Mesendoderm (in vitro differentiated cells): Measurements from ENCODE around the gene TGFBR3L.

ENCODE experiments used
- DNase-seq: peaks from one replicate; pipeline ENCODE4 v3.0.0; 2013
- H2AK5ac ChIP-seq: 2 replicates; pipeline ENCODE4 v1.6.1; 2013; ENCODE audit warnings: low read length, inconsistent platforms
- H2BK120ac ChIP-seq: 2 replicates; pipeline ENCODE4 v1.6.1; 2013; ENCODE audit warnings: low read depth, mild to moderate bottlenecking, low read length, moderate library complexity, mixed read lengths
- H2BK15ac ChIP-seq: replicated peaks from 2 replicates; pipeline ENCODE4 v1.6.1; 2013; ENCODE audit warnings: low read depth, mild to moderate bottlenecking, moderate library complexity
- H2BK5ac ChIP-seq: 2 replicates; pipeline ENCODE4 v1.6.1; 2013; ENCODE audit warnings: low read length, inconsistent platforms
- H3K18ac ChIP-seq: 2 replicates; pipeline ENCODE4 v1.6.1; 2013; ENCODE audit warnings: mild to moderate bottlenecking, low read length, mixed read lengths
- H3K23ac ChIP-seq: one replicate; pipeline ENCODE4 v1.6.1; 2013; ENCODE audit warnings: low read length
- H3K27ac ChIP-seq: 2 replicates; pipeline ENCODE4 v1.5.1; 2013; ENCODE audit warnings: low read depth, mild to moderate bottlenecking, inconsistent platforms, low read length, moderate library complexity
- H3K27me3 ChIP-seq: 2 replicates; pipeline ENCODE4 v1.6.1; 2013; ENCODE audit warnings: low read length, control low read depth, mild to moderate bottlenecking, inconsistent platforms; ENCODE audit not compliant: insufficient read depth, poor library complexity
- H3K36me3 ChIP-seq: 2 replicates; pipeline ENCODE4 v1.6.1; 2013; ENCODE audit warnings: low read length, inconsistent platforms; ENCODE audit not compliant: control insufficient read depth, insufficient read depth
- H3K4ac ChIP-seq: one replicate; pipeline ENCODE4 v1.6.1; 2013; ENCODE audit warnings: low read depth, mild to moderate bottlenecking, low read length, moderate library complexity
- H3K4me1 ChIP-seq: 2 replicates; pipeline ENCODE4 v1.6.1; 2013; ENCODE audit warnings: low read depth, low read length, inconsistent platforms; ENCODE audit not compliant: control insufficient read depth
- H3K4me2 ChIP-seq: 2 replicates; pipeline ENCODE4 v1.6.1; 2013; ENCODE audit warnings: low read length
- H3K4me3 ChIP-seq: 2 replicates; pipeline ENCODE4 v1.5.1; 2013; ENCODE audit warnings: mild to moderate bottlenecking, low read length
- H3K56ac ChIP-seq: one replicate; pipeline ENCODE4 v1.6.1; 2013; ENCODE audit warnings: low read length
- H3K79me1 ChIP-seq: 2 replicates; pipeline ENCODE4 v1.6.1; 2013; ENCODE audit warnings: low read length, inconsistent platforms
- H3K79me2 ChIP-seq: 2 replicates; pipeline ENCODE4 v1.6.1; 2013; ENCODE audit warnings: mild to moderate bottlenecking, low read length; ENCODE audit not compliant: control insufficient read depth, insufficient read depth
- H3K9ac ChIP-seq: 2 replicates; pipeline ENCODE4 v1.6.1; 2013; ENCODE audit warnings: low read length, inconsistent platforms
- H4K5ac ChIP-seq: one replicate; pipeline ENCODE4 v1.6.1; 2013; ENCODE audit warnings: low read length
- H4K8ac ChIP-seq: one replicate; pipeline ENCODE4 v1.6.1; 2013; ENCODE audit warnings: low read depth, mild to moderate bottlenecking, control low read depth, low read length, moderate library complexity
- WGBS: extraction: QIAGEN DNeasy Blood & Tissue Kit; methylation state at CpG from one replicate; pipeline ENCODE4 v1.1.7; 2013; ENCODE audit warnings: low lambda C conversion rate, missing lambda C conversion rate; ENCODE audit not compliant: insufficient coverage; ENCODE audit errors: extremely low coverage; 5-methylcytosine and 5-hydroxymethylcytosine counted together

TGFBR3L gene

GRCh38 chr19:7919610-7920518 is 5.2 kb downstream of the TGFBR3L start, which contains the start of gene SNAPC2:
SNAPC2 (plus strand) TSS chr19:7920338; CDS start chr19:7920367, 29 bp downstream.
- Histone ChIP-seq H3K4me3 (peak within 1 kb of the TSS; percentile 84), H3K27ac (peak within 1 kb of the TSS; percentile 90), H2AK5ac (no peak within 1 kb of the TSS), H3K23ac (no peak within 1 kb of the TSS), H3K79me1 (no peaks in the 10 kb centered on the region), H3K4me1 (peaks cover 2% of the 10 kb centered on the region), H2BK120ac (no peak within 1 kb of the TSS), H4K8ac (no peak within 1 kb of the TSS), H3K27me3 (peaks cover 19% of the 10 kb centered on the region), H4K5ac (no peak within 1 kb of the TSS), H3K56ac (peak within 1 kb of the TSS; percentile 95), H2BK5ac (no peak within 1 kb of the TSS), H3K36me3 (no peaks in the 10 kb centered on the region), H3K4me2 (peak within 1 kb of the TSS; percentile 72), H3K4ac (peak within 1 kb of the TSS; percentile 44), H3K18ac (peak within 1 kb of the TSS; percentile 44), H3K9ac (peak within 1 kb of the TSS; percentile 91), H2BK15ac (no peak within 1 kb of the TSS), H3K79me2 (no peaks in the 10 kb centered on the region)
- WGBS, result no CpG with 5 or more reads among the region's 62 CpGs
- DNase-seq, result peak; percentile 96

- H3K4ac ChIP-seq, result peak overlapping the region; percentile 44
- H4K8ac ChIP-seq, result no peak overlapping the region
- peaks cover 2% of the 10 kb centered on the region for H3K4me1 ChIP-seq
- H2BK5ac ChIP-seq, result no peak overlapping the region
- H3K4me3 ChIP-seq, result peak overlapping the region; percentile 84
- H3K79me1 ChIP-seq, result no peaks in the 10 kb centered on the region
- H3K27ac ChIP-seq, result peak overlapping the region; percentile 90
- peak overlapping the region; percentile 95 for H3K56ac ChIP-seq
- H3K27me3 ChIP-seq, result peaks cover 15% of the 10 kb centered on the region
- H4K5ac ChIP-seq, result no peak overlapping the region
- H2BK120ac ChIP-seq, result no peak overlapping the region
- H2AK5ac ChIP-seq, result no peak overlapping the region
- peak; percentile 95 for DNase-seq
- H3K23ac ChIP-seq, result no peak overlapping the region
- H2BK15ac ChIP-seq, result no peak overlapping the region
- peak overlapping the region; percentile 44 for H3K18ac ChIP-seq
- peak overlapping the region; percentile 91 for H3K9ac ChIP-seq
- no CpG with 5 or more reads among the region's 62 CpGs for WGBS
- peak overlapping the region; percentile 43 for H3K4me2 ChIP-seq
- no peaks in the 10 kb centered on the region for H3K36me3 ChIP-seq
- no peaks in the 10 kb centered on the region for H3K79me2 ChIP-seq
Observed at GRCh38 chr19:7920519-7921301, 6.1 kb downstream of the TGFBR3L start.

DNA sequence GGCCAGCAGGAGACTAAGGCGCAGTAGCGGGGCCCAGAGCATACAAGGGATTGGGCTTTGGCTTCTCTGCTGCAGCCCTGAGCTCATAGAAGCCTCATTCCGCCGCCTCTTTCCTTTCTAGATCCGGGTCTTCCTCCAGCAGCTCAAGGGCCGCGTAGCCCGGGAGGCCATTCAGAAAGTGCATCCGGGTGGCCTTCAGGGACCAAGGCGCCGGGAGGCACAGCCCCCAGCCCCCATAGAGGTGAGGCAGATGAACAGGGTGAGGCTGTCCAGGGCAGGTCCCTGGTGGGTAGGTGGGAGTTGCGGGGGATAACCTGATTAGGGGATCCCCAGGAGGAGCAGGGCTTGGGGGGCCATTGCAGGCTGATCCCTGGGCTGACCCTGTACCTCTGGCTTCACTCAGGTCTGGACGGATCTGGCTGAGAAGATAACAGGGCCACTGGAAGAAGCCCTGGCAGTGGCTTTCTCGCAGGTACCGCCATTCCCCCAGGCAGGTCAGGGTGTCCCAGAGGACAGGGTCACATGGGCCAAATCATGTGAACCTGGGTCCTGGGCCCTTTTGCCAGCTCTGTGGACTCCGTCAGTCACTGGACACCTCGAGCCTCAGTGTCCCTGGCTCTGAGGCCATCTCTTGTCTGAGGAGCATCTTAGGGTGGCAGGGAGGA is 6.8 kb downstream of the TGFBR3L start:
- no peak overlapping the region for H2BK120ac ChIP-seq
- peaks cover 9% of the 10 kb centered on the region for H3K27me3 ChIP-seq
- H3K56ac ChIP-seq, result peak overlapping the region; percentile 63
- peak overlapping the region; percentile 43 for H3K4me2 ChIP-seq
- H3K27ac ChIP-seq, result peak overlapping the region; percentile 11
- no CpG with 5 or more reads among the region's 17 CpGs for WGBS
- no peak for DNase-seq
- no peak overlapping the region for H2BK15ac ChIP-seq
- H3K9ac ChIP-seq, result peak overlapping the region; percentile 48
- H2AK5ac ChIP-seq, result no peak overlapping the region
- H3K18ac ChIP-seq, result no peak overlapping the region
- H3K4me1 ChIP-seq, result peaks cover 2% of the 10 kb centered on the region
- H3K23ac ChIP-seq, result no peak overlapping the region
- H3K36me3 ChIP-seq, result no peaks in the 10 kb centered on the region
- H3K79me1 ChIP-seq, result no peaks in the 10 kb centered on the region
- H4K5ac ChIP-seq, result no peak overlapping the region
- no peaks in the 10 kb centered on the region for H3K79me2 ChIP-seq
- H3K4ac ChIP-seq, result no peak overlapping the region
- H2BK5ac ChIP-seq, result no peak overlapping the region
- no peak overlapping the region for H4K8ac ChIP-seq
- no peak overlapping the region for H3K4me3 ChIP-seq

DNA sequence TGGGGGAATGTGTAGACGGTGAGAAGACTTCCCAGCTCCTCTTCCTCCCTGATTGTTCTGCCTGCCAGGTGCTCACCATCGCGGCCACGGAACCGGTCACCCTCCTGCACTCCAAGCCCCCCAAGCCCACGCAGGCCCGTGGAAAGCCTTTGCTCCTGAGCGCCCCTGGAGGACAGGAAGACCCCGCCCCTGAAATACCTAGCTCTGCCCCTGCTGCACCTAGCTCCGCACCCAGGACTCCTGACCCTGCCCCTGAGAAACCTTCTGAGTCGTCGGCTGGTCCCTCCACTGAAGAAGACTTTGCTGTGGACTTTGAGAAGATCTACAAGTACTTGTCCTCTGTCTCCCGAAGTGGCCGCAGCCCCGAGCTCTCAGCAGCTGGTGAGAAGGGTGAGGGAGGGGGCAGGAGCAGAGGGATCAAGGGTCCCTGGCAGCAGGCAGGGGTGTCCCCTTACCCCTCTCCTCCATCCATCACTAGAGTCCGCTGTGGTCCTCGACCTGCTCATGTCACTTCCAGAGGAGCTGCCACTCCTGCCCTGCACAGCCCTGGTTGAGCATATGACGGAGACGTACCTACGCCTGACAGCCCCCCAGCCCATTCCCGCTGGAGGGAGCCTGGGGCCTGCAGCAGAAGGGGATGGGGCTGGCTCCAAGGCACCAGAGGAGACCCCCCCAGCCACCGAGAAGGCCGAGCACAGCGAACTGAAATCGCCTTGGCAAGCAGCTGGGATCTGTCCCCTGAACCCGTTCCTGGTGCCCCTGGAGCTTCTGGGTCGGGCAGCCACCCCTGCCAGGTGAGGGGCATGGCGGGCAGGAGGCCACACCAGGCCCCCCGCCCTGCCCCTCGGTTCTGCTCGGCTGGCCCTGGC is 7.6 kb downstream of the TGFBR3L start:
- Histone ChIP-seq H2AK5ac (no peak overlapping the region), H3K9ac (no peak overlapping the region), H3K23ac (no peak overlapping the region), H3K27ac (no peak overlapping the region), H2BK5ac (no peak overlapping the region), H4K5ac (no peak overlapping the region), H3K4me1 (peaks cover 2% of the 10 kb centered on the region), H3K27me3 (peaks cover 1% of the 10 kb centered on the region), H3K18ac (no peak overlapping the region), H3K79me2 (no peaks in the 10 kb centered on the region), H3K79me1 (no peaks in the 10 kb centered on the region), H3K4me2 (no peak overlapping the region), H2BK15ac (no peak overlapping the region), H3K4ac (no peak overlapping the region), H2BK120ac (no peak overlapping the region), H3K56ac (no peak overlapping the region), H3K4me3 (no peak overlapping the region), H4K8ac (no peak overlapping the region), H3K36me3 (no peaks in the 10 kb centered on the region)
- DNase-seq, result no peak
- no CpG with 5 or more reads among the region's 31 CpGs for WGBS

GRCh38 chr19:7922836-7923195 is 8.2 kb downstream of the TGFBR3L start:
- WGBS, result no CpG with 5 or more reads among the region's 8 CpGs
- Histone ChIP-seq H3K4me1 (peaks cover 2% of the 10 kb centered on the region), H2BK15ac (no peak overlapping the region), H3K18ac (no peak overlapping the region), H3K4me2 (no peak overlapping the region), H2AK5ac (no peak overlapping the region), H3K79me1 (no peaks in the 10 kb centered on the region), H3K27me3 (no peaks in the 10 kb centered on the region), H3K4me3 (no peak overlapping the region), H3K79me2 (no peaks in the 10 kb centered on the region), H3K9ac (no peak overlapping the region), H3K4ac (no peak overlapping the region), H3K27ac (no peak overlapping the region), H4K8ac (no peak overlapping the region), H4K5ac (no peak overlapping the region), H2BK5ac (no peak overlapping the region), H3K36me3 (no peaks in the 10 kb centered on the region), H3K56ac (no peak overlapping the region), H3K23ac (no peak overlapping the region), H2BK120ac (no peak overlapping the region)
- DNase-seq, result no peak
